GM23338 (cell line): ENCODE data around the gene DDX39B. TPM values are rescaled to one million over a fixed set of nuclear protein-coding genes. Genes with fewer than 3 reads are reported as not detected.

Experiments
- ATAC-seq: fragments of 200-7000 bp; cut with Tn5 transposase; 3 replicates; pipeline ENCODE4 v1.9.1; 2020
- DNase-seq: peaks from one replicate; pipeline ENCODE4 v3.0.0-alpha.2; 2015; ENCODE audit warnings: low spot score
- H2AFZ ChIP-seq: fragments of 200-600 bp; sonication (generic); 2 replicates; pipeline ENCODE4 v1.8.0; 2016; ENCODE audit warnings: antibody characterized with exemption, mild to moderate bottlenecking, moderate library complexity
- H3F3A ChIP-seq: fragments of 200-600 bp; sonication (generic); replicated peaks from 2 replicates; pipeline ENCODE4 v1.8.0; 2017; ENCODE audit warnings: antibody characterized with exemption, mixed run types, low read depth
- H3K27ac ChIP-seq: fragments of 200-600 bp; sonication (generic); 2 replicates; pipeline ENCODE4 v1.6.1; 2016; ENCODE audit warnings: low read depth
- H3K27me3 ChIP-seq: fragments of 200-600 bp; sonication (generic); 2 replicates; pipeline ENCODE4 v1.8.0; 2016; ENCODE audit warnings: mild to moderate bottlenecking, mixed run types, moderate library complexity; ENCODE audit not compliant: insufficient read depth
- H3K36me3 ChIP-seq: fragments of 200-600 bp; sonication (generic); 2 replicates; pipeline ENCODE4 v1.8.0; 2016; ENCODE audit warnings: mild to moderate bottlenecking; ENCODE audit not compliant: insufficient read depth
- H3K4me1 ChIP-seq: fragments of 200-600 bp; sonication (generic); 2 replicates; pipeline ENCODE4 v1.8.0; 2016; ENCODE audit warnings: mild to moderate bottlenecking, moderate library complexity; ENCODE audit not compliant: insufficient read depth
- H3K4me2 ChIP-seq: fragments of 200-600 bp; sonication (generic); 2 replicates; pipeline ENCODE4 v1.7.1; 2017; ENCODE audit warnings: mixed run types
- H3K4me3 ChIP-seq: fragments of 200-600 bp; sonication (generic); 2 replicates; pipeline ENCODE4 v1.6.1; 2016; ENCODE audit warnings: mixed run types
- H3K79me2 ChIP-seq: fragments of 200-600 bp; sonication (generic); replicated peaks from 2 replicates; pipeline ENCODE4 v1.8.0; 2017; ENCODE audit warnings: mild to moderate bottlenecking; ENCODE audit not compliant: insufficient read depth
- H3K9me2 ChIP-seq: fragments of 200-600 bp; sonication (generic); 2 replicates; pipeline ENCODE4 v1.8.0; 2017; ENCODE audit not compliant: insufficient read depth
- H4K20me1 ChIP-seq: fragments of 200-600 bp; sonication (generic); replicated peaks from 2 replicates; pipeline ENCODE4 v1.8.0; 2017; ENCODE audit warnings: mild to moderate bottlenecking; ENCODE audit not compliant: insufficient read depth
- H3K27ac Mint-ChIP-seq: 2 replicates; pipeline ENCODE4 v1.8.0; 2020; ENCODE audit warnings: inconsistent platforms, mild to moderate bottlenecking, moderate library complexity, mixed read lengths
- H3K27me3 Mint-ChIP-seq: 3 replicates; pipeline ENCODE4 v1.8.0; 2022; ENCODE audit warnings: low read depth, mild to moderate bottlenecking, moderate library complexity, mixed read lengths, inconsistent platforms; ENCODE audit not compliant: insufficient read depth, poor library complexity
- H3K36me3 Mint-ChIP-seq: 3 replicates; pipeline ENCODE4 v1.8.0; 2021; ENCODE audit warnings: low read depth, mild to moderate bottlenecking, inconsistent platforms, moderate library complexity, mixed read lengths
- H3K4me1 Mint-ChIP-seq: 3 replicates; pipeline ENCODE4 v1.8.0; 2020; ENCODE audit warnings: mild to moderate bottlenecking, inconsistent platforms, mixed read lengths
- H3K4me3 Mint-ChIP-seq: 3 replicates; pipeline ENCODE4 v1.8.0; 2021; ENCODE audit warnings: moderate library complexity, mild to moderate bottlenecking, inconsistent platforms, mixed read lengths
- H3K9me3 Mint-ChIP-seq: 3 replicates; pipeline ENCODE4 v1.8.0; 2020; ENCODE audit warnings: moderate library complexity, mild to moderate bottlenecking, inconsistent platforms, mixed read lengths
- CREB1 ChIP-seq: fragments of 250-450 bp; sonication (Bioruptor Pico); IDR thresholded peaks from 2 replicates; pipeline ENCODE4 v1.5.0; 2020; ENCODE audit warnings: low read depth, mild to moderate bottlenecking, moderate library complexity
- EZH2 ChIP-seq: fragments of 200-600 bp; sonication (generic); IDR thresholded peaks from one replicate; pipeline ENCODE4 v1.8.0; 2017; ENCODE audit warnings: antibody characterized with exemption, mild to moderate bottlenecking, low read depth; ENCODE audit not compliant: unreplicated experiment
- EZH2phosphoT487 ChIP-seq: fragments of 200-600 bp; sonication (generic); IDR thresholded peaks from one replicate; pipeline ENCODE4 v1.8.1; 2018; ENCODE audit warnings: antibody characterized with exemption; ENCODE audit not compliant: unreplicated experiment
- JUNB ChIP-seq: IDR thresholded peaks from one replicate; pipeline ENCODE4 v1.6.1; 2016; ENCODE audit warnings: antibody characterized with exemption; ENCODE audit not compliant: unreplicated experiment
- NANOG ChIP-seq: IDR thresholded peaks from 2 replicates; pipeline ENCODE4 v1.6.1; 2016; ENCODE audit warnings: antibody characterized with exemption, borderline replicate concordance
- POLR2AphosphoS5 ChIP-seq: IDR thresholded peaks from 2 replicates; pipeline ENCODE4 v1.6.1; 2016; ENCODE audit warnings: antibody characterized with exemption, low read depth
- STAT1 ChIP-seq: IDR thresholded peaks from one replicate; pipeline ENCODE4 v1.6.1; 2016; ENCODE audit warnings: antibody characterized with exemption; ENCODE audit not compliant: unreplicated experiment
- ZNF331 ChIP-seq: fragments of 250-450 bp; sonication (Bioruptor Pico); IDR thresholded peaks from 2 replicates; pipeline ENCODE4 v1.5.0; 2020; ENCODE audit warnings: low read depth, mild to moderate bottlenecking, moderate library complexity
- polyA plus RNA-seq: library from polyadenylated mRNA; unstranded; fragments of >200 nt; fragmentation: Nextera tagmentation; extraction: Ambion mirVana; gene quantifications from 2 replicates; pipeline ENCODE4 v1.2.1, GENCODE V29; 2016
- total RNA-seq: library from RNA; depleted of rRNA; stranded (reverse); fragments of >200 nt; shearing (Covaris generic); gene quantifications from 2 replicates; pipeline ENCODE4 v1.2.3, GENCODE V29; 2014
- TF ChIP-seq, protein P1 (sequence below), 2 experiments: fragments of 200-600 bp in 1 of 2; sonication (generic) in 1 of 2; conservative IDR thresholded peaks; 2 replicates each; pipeline versions ENCODE4 v1.5.1 to v1.6.1; 2016 to 2017; ENCODE audit warnings: antibody characterized with exemption in 2 of 2, low read depth in 2 of 2, mild to moderate bottlenecking in 2 of 2, moderate library complexity in 1 of 2
- TF ChIP-seq, protein P2 (sequence below): IDR thresholded peaks from one replicate; pipeline ENCODE4 v1.6.1; 2018; ENCODE audit warnings: antibody characterized with exemption; ENCODE audit not compliant: unreplicated experiment
- TF ChIP-seq, protein P3 (sequence below): fragments of 250-450 bp; sonication (Bioruptor Pico); IDR thresholded peaks from 2 replicates; pipeline ENCODE4 v1.5.0; 2020; ENCODE audit warnings: mild to moderate bottlenecking, moderate library complexity

DDX39B gene
- total and polyA plus RNA-seq, 2 experiments from 2014 or later: 341 to 849 TPM

DNA sequence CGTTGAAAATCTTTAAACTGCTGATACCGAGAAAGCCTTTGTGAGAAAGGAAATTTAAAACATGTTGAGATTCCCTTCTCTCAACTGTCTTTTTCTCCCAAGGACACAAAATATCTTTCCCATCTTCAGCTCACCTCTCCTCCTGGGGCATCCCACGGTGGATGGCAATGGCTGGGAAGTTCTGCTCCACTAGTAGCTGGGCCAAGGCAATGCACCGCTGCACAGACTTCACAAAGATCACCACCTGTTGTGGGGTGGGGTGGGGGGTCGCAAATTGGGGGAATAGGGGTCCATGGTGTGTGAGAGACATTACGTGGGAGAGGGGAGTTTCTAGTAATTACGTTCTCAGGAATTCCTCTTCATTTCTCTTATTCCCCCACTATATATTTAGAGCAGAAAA is 10.6 kb downstream of the DDX39B start:
- Mint-ChIP-seq H3K4me3 (no peak overlapping the region), H3K27me3 (peaks cover 16% of the 10 kb centered on the region), H3K4me1 (peaks cover 42% of the 10 kb centered on the region), H3K36me3 (peaks cover 76% of the 10 kb centered on the region), H3K9me3 (no peaks in the 10 kb centered on the region), H3K27ac (no peak overlapping the region; the same call in 1 of the 2 replicates)
- Histone ChIP-seq H3K4me1 (peaks cover 4% of the 10 kb centered on the region), H3K4me3 (no peak overlapping the region), H3K9me2 (no peaks in the 10 kb centered on the region), H4K20me1 (peaks cover 46% of the 10 kb centered on the region), H3F3A (peaks cover 67% of the 10 kb centered on the region), H3K4me2 (no peak overlapping the region), H3K79me2 (peaks cover 42% of the 10 kb centered on the region), H3K27me3 (no peaks in the 10 kb centered on the region), H3K27ac (no peak overlapping the region), H2AFZ (no peak overlapping the region), H3K36me3 (peaks cover 64% of the 10 kb centered on the region)
- TF ChIP-seq EZH2phosphoT487 (no peak), NANOG (no peak), STAT1 (no peak)
- TF ChIP-seq, protein P1, sequence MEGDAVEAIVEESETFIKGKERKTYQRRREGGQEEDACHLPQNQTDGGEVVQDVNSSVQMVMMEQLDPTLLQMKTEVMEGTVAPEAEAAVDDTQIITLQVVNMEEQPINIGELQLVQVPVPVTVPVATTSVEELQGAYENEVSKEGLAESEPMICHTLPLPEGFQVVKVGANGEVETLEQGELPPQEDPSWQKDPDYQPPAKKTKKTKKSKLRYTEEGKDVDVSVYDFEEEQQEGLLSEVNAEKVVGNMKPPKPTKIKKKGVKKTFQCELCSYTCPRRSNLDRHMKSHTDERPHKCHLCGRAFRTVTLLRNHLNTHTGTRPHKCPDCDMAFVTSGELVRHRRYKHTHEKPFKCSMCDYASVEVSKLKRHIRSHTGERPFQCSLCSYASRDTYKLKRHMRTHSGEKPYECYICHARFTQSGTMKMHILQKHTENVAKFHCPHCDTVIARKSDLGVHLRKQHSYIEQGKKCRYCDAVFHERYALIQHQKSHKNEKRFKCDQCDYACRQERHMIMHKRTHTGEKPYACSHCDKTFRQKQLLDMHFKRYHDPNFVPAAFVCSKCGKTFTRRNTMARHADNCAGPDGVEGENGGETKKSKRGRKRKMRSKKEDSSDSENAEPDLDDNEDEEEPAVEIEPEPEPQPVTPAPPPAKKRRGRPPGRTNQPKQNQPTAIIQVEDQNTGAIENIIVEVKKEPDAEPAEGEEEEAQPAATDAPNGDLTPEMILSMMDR (conservative IDR thresholded peaks at IDR 0.05; ENCODE audit: low read depth in 2 of 2): no peak
- ATAC-seq (no peak), DNase-seq (no peak)

DNA sequence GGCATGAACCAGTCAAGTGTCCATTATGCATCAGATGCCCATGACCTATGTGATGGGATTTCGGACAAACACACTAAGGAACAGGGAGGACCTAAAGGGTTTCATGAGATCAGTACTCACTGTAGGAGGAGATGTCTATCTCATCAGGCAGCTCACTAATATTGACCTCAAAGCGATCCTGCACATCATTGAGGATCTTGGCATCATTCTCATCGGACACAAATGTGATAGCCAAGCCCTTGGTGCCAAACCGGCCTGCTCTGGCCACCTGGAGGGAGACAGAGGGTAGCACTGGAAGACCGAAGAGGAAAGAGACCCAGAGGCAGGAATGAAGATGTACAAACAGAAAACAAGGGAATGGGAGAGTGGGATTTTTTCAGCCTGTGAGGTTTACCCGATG is 11.1 kb downstream of the DDX39B start:
- peaks cover 61% of the 10 kb centered on the region for H3F3A ChIP-seq
- H3K4me1 ChIP-seq: peaks cover 4% of the 10 kb centered on the region
- H3K36me3 Mint-ChIP-seq: peaks cover 71% of the 10 kb centered on the region
- H3K27ac ChIP-seq: no peak overlapping the region; the same call in 1 of the 2 replicates
- H2AFZ ChIP-seq: no peak overlapping the region
- H3K27me3 Mint-ChIP-seq: peaks cover 13% of the 10 kb centered on the region
- peaks cover 59% of the 10 kb centered on the region for H3K36me3 ChIP-seq
- no peaks in the 10 kb centered on the region for H3K27me3 ChIP-seq
- ATAC-seq (no peak), DNase-seq (no peak)
- peaks cover 41% of the 10 kb centered on the region for H4K20me1 ChIP-seq
- H3K4me3 Mint-ChIP-seq: no peak overlapping the region
- H3K9me3 Mint-ChIP-seq: no peaks in the 10 kb centered on the region
- H3K4me2 ChIP-seq: no peak overlapping the region
- H3K9me2 ChIP-seq: no peaks in the 10 kb centered on the region
- no peak overlapping the region for H3K27ac Mint-ChIP-seq
- H3K79me2 ChIP-seq: peaks cover 37% of the 10 kb centered on the region
- H3K4me1 Mint-ChIP-seq: peaks cover 37% of the 10 kb centered on the region
- no peak overlapping the region for H3K4me3 ChIP-seq
- TF ChIP-seq ZNF331 (CRISPR knock-in tag): no peak
- TF ChIP-seq EZH2: no peak
- no peak for TF ChIP-seq STAT1
- TF ChIP-seq, protein P2, sequence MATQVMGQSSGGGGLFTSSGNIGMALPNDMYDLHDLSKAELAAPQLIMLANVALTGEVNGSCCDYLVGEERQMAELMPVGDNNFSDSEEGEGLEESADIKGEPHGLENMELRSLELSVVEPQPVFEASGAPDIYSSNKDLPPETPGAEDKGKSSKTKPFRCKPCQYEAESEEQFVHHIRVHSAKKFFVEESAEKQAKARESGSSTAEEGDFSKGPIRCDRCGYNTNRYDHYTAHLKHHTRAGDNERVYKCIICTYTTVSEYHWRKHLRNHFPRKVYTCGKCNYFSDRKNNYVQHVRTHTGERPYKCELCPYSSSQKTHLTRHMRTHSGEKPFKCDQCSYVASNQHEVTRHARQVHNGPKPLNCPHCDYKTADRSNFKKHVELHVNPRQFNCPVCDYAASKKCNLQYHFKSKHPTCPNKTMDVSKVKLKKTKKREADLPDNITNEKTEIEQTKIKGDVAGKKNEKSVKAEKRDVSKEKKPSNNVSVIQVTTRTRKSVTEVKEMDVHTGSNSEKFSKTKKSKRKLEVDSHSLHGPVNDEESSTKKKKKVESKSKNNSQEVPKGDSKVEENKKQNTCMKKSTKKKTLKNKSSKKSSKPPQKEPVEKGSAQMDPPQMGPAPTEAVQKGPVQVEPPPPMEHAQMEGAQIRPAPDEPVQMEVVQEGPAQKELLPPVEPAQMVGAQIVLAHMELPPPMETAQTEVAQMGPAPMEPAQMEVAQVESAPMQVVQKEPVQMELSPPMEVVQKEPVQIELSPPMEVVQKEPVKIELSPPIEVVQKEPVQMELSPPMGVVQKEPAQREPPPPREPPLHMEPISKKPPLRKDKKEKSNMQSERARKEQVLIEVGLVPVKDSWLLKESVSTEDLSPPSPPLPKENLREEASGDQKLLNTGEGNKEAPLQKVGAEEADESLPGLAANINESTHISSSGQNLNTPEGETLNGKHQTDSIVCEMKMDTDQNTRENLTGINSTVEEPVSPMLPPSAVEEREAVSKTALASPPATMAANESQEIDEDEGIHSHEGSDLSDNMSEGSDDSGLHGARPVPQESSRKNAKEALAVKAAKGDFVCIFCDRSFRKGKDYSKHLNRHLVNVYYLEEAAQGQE: no peak
- TF ChIP-seq POLR2AphosphoS5: no peak; the same call in 1 of the 2 replicates
- no peak for TF ChIP-seq CREB1
- no peak for TF ChIP-seq JUNB
- TF ChIP-seq, protein P3, sequence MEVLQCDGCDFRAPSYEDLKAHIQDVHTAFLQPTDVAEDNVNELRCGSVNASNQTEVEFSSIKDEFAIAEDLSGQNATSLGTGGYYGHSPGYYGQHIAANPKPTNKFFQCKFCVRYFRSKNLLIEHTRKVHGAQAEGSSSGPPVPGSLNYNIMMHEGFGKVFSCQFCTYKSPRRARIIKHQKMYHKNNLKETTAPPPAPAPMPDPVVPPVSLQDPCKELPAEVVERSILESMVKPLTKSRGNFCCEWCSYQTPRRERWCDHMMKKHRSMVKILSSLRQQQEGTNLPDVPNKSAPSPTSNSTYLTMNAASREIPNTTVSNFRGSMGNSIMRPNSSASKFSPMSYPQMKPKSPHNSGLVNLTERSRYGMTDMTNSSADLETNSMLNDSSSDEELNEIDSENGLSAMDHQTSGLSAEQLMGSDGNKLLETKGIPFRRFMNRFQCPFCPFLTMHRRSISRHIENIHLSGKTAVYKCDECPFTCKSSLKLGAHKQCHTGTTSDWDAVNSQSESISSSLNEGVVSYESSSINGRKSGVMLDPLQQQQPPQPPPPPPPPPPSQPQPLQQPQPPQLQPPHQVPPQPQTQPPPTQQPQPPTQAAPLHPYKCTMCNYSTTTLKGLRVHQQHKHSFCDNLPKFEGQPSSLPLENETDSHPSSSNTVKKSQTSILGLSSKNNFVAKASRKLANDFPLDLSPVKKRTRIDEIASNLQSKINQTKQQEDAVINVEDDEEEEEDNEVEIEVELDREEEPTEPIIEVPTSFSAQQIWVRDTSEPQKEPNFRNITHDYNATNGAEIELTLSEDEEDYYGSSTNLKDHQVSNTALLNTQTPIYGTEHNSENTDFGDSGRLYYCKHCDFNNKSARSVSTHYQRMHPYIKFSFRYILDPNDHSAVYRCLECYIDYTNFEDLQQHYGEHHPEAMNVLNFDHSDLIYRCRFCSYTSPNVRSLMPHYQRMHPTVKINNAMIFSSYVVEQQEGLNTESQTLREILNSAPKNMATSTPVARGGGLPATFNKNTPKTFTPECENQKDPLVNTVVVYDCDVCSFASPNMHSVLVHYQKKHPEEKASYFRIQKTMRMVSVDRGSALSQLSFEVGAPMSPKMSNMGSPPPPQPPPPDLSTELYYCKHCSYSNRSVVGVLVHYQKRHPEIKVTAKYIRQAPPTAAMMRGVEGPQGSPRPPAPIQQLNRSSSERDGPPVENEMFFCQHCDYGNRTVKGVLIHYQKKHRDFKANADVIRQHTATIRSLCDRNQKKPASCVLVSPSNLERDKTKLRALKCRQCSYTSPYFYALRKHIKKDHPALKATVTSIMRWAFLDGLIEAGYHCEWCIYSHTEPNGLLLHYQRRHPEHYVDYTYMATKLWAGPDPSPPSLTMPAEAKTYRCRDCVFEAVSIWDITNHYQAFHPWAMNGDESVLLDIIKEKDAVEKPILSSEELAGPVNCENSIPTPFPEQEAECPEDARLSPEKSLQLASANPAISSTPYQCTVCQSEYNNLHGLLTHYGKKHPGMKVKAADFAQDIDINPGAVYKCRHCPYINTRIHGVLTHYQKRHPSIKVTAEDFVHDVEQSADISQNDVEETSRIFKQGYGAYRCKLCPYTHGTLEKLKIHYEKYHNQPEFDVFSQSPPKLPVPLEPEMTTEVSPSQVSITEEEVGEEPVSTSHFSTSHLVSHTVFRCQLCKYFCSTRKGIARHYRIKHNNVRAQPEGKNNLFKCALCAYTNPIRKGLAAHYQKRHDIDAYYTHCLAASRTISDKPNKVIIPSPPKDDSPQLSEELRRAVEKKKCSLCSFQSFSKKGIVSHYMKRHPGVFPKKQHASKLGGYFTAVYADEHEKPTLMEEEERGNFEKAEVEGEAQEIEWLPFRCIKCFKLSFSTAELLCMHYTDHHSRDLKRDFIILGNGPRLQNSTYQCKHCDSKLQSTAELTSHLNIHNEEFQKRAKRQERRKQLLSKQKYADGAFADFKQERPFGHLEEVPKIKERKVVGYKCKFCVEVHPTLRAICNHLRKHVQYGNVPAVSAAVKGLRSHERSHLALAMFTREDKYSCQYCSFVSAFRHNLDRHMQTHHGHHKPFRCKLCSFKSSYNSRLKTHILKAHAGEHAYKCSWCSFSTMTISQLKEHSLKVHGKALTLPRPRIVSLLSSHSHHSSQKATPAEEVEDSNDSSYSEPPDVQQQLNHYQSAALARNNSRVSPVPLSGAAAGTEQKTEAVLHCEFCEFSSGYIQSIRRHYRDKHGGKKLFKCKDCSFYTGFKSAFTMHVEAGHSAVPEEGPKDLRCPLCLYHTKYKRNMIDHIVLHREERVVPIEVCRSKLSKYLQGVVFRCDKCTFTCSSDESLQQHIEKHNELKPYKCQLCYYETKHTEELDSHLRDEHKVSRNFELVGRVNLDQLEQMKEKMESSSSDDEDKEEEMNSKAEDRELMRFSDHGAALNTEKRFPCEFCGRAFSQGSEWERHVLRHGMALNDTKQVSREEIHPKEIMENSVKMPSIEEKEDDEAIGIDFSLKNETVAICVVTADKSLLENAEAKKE (CRISPR knock-in tag): no peak
